Fibroblast of lung (primary cell): Measurements from ENCODE around the gene FCN2. TPM values are rescaled to one million over a fixed set of nuclear protein-coding genes. Genes with fewer than 3 reads are reported as not detected.

ENCODE experiments used
- DNase-seq, 2 donors: peaks; one replicate each; pipeline versions ENCODE4 v3.0.0 to v3.0.0-alpha.2; 2010; ENCODE audit warnings: low read depth in 2 of 2
- H2AFZ ChIP-seq: 2 replicates; pipeline ENCODE4 v1.5.1; 2012; ENCODE audit warnings: low read length, control low read depth, inconsistent platforms
- H3K27ac ChIP-seq: 2 replicates; pipeline ENCODE4 v1.5.1; 2011; ENCODE audit warnings: low read length, control low read depth; ENCODE audit not compliant: insufficient read depth
- H3K27me3 ChIP-seq: 2 replicates; pipeline ENCODE4 v1.5.1; 2011; ENCODE audit warnings: mild to moderate bottlenecking, low read length; ENCODE audit not compliant: control insufficient read depth, insufficient read depth
- H3K36me3 ChIP-seq: 2 replicates; pipeline ENCODE4 v1.5.1; 2011; ENCODE audit warnings: low read length; ENCODE audit not compliant: control insufficient read depth, insufficient read depth
- H3K4me1 ChIP-seq: 2 replicates; pipeline ENCODE4 v1.5.1; 2011; ENCODE audit warnings: low read length; ENCODE audit not compliant: control insufficient read depth, insufficient read depth; ENCODE audit errors: extremely low read depth
- H3K4me2 ChIP-seq: 2 replicates; pipeline ENCODE4 v1.5.1; 2011; ENCODE audit warnings: low read length, control low read depth; ENCODE audit not compliant: insufficient read depth; ENCODE audit errors: extremely low read depth
- H3K4me3 ChIP-seq, 4 experiments: fragments of 200-600 bp in 1 of 4; sonication (generic) in 1 of 4; replicated peaks in 1 of 4; 2 replicates each; pipeline ENCODE4 v1.5.1; 2011 to 2016; ENCODE audit warnings: low read length in 4 of 4, low read depth in 3 of 4, mild to moderate bottlenecking in 3 of 4, control low read depth in 2 of 4, inconsistent platforms in 1 of 4, mixed read lengths in 1 of 4; ENCODE audit not compliant: insufficient read depth in 1 of 4; ENCODE audit errors: control extremely low read depth in 1 of 4
- H3K79me2 ChIP-seq: 2 replicates; pipeline ENCODE4 v1.5.1; 2012; ENCODE audit warnings: mild to moderate bottlenecking, low read length, inconsistent platforms; ENCODE audit not compliant: control insufficient read depth, insufficient read depth
- H3K9ac ChIP-seq: 2 replicates; pipeline ENCODE4 v1.5.1; 2011; ENCODE audit warnings: mild to moderate bottlenecking, low read length, control low read depth; ENCODE audit not compliant: insufficient read depth
- H3K9me3 ChIP-seq: 2 replicates; pipeline ENCODE4 v1.5.1; 2012; ENCODE audit warnings: low read depth, low read length; ENCODE audit not compliant: control insufficient read depth, insufficient read depth
- H4K20me1 ChIP-seq: 2 replicates; pipeline ENCODE4 v1.5.1; 2011; ENCODE audit warnings: low read length; ENCODE audit not compliant: control insufficient read depth, insufficient read depth; ENCODE audit errors: extremely low read depth
- CTCF ChIP-seq, 2 donors: IDR thresholded peaks in 1 of 2; conservative IDR thresholded peaks in 1 of 2; 1 replicate in 1 of 2; 2 replicates in 1 of 2; pipeline ENCODE4 v1.5.1; 2011 to 2012; ENCODE audit warnings: low read length in 2 of 2, control low read depth in 1 of 2, inconsistent platforms in 1 of 2, low read depth in 1 of 2, mild to moderate bottlenecking in 1 of 2
- EZH2 ChIP-seq: IDR thresholded peaks from 2 replicates; pipeline ENCODE4 v1.5.1; 2012; ENCODE audit warnings: low read length, control low read depth, mild to moderate bottlenecking; ENCODE audit errors: missing control alignments
- polyA plus RNA-seq, 2 donors: library from polyadenylated mRNA; depleted of rRNA in 1 of 2; stranded (reverse) in 1 of 2; unstranded in 1 of 2; fragments of >200 nt; gene quantifications; 2 replicates each; pipeline ENCODE4 v1.2.1, GENCODE V29; 2011 to 2012; ENCODE audit warnings: missing spikeins in 1 of 2
- total RNA-seq: library from RNA; depleted of rRNA; stranded (reverse); fragments of >200 nt; gene quantifications from 2 replicates; pipeline ENCODE4 v1.2.1, GENCODE V29; 2014

The FCN2 gene
- total and polyA plus RNA-seq, 2 donors (not counting 1 experiment from before 2014, with no cell fraction given): not detected

- Histone ChIP-seq H3K9ac (no peak overlapping the region), H3K79me2 (no peaks in the 10 kb centered on the region), H2AFZ (no peak overlapping the region), H3K27me3 (no peaks in the 10 kb centered on the region), H3K27ac (no peak overlapping the region), H3K36me3 (no peaks in the 10 kb centered on the region), H3K4me3 (no peak overlapping the region), H3K4me2 (no peak overlapping the region), H4K20me1 (no peaks in the 10 kb centered on the region), H3K4me1 (no peaks in the 10 kb centered on the region), H3K9me3 (no peaks in the 10 kb centered on the region)
- TF ChIP-seq CTCF (conservative IDR thresholded peaks at IDR 0.05 in 1 of 2, IDR thresholded peaks at IDR 0.05 in 1 of 2; ENCODE audit: low read depth in 1 of 2, low read length in 2 of 2) (no peak), EZH2 (no peak)
- no peak for DNase-seq
Observed at GRCh38 chr9:134890155-134890495, 9.5 kb downstream of the FCN2 start.

DNA sequence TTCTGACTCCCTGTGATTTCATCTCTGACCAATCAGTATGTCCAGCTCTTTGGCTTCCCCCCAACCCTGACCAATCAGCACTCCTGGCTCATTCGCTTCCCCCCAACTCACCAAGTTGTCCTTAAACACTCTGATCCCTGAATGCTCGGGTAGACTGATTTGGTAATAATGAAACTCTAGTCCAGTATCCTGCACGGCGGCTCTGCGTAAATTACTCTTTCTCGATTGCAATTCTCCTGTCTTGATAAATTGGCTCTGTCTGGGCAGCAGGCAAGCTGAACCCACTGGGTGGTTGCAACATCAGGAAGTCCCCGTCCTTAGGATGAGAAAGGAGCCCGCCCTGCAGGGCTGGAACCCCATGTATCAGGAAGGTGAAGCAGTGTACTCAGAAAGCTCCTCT, 10.4 kb downstream of the FCN2 start:
- no peaks in the 10 kb centered on the region for H3K9me3 ChIP-seq
- no peak for TF ChIP-seq EZH2
- TF ChIP-seq CTCF (conservative IDR thresholded peaks at IDR 0.05 in 1 of 2, IDR thresholded peaks at IDR 0.05 in 1 of 2; ENCODE audit: low read depth in 1 of 2, low read length in 2 of 2): no peak
- no peak overlapping the region for H3K4me2 ChIP-seq
- no peak overlapping the region for H3K9ac ChIP-seq
- no peaks in the 10 kb centered on the region for H3K27me3 ChIP-seq
- no peak overlapping the region for H2AFZ ChIP-seq
- no peak overlapping the region for H3K4me3 ChIP-seq
- peak; percentile 2 to 26 for DNase-seq
- no peaks in the 10 kb centered on the region for H3K79me2 ChIP-seq
- H3K36me3 ChIP-seq: no peaks in the 10 kb centered on the region
- no peaks in the 10 kb centered on the region for H4K20me1 ChIP-seq
- no peaks in the 10 kb centered on the region for H3K4me1 ChIP-seq
- no peak overlapping the region for H3K27ac ChIP-seq

GRCh38 chr9:134891713-134892112, 11.1 kb downstream of the FCN2 start:
- H3K9ac ChIP-seq: no peak overlapping the region
- DNase-seq: no peak
- no peak overlapping the region for H3K4me3 ChIP-seq
- no peaks in the 10 kb centered on the region for H4K20me1 ChIP-seq
- H3K4me2 ChIP-seq: no peak overlapping the region
- H3K4me1 ChIP-seq: no peaks in the 10 kb centered on the region
- no peaks in the 10 kb centered on the region for H3K27me3 ChIP-seq
- no peaks in the 10 kb centered on the region for H3K79me2 ChIP-seq
- no peak overlapping the region for H3K27ac ChIP-seq
- no peaks in the 10 kb centered on the region for H3K36me3 ChIP-seq
- no peak overlapping the region for H2AFZ ChIP-seq
- TF ChIP-seq CTCF (conservative IDR thresholded peaks at IDR 0.05 in 1 of 2, IDR thresholded peaks at IDR 0.05 in 1 of 2; ENCODE audit: low read depth in 1 of 2, low read length in 2 of 2) (no peak), EZH2 (no peak)
- H3K9me3 ChIP-seq: no peaks in the 10 kb centered on the region
